GM18907 (cell line): ENCODE results near the gene RMI1.
"Not testable (repeated sequence)": the region's sequence is repeated elsewhere in the genome, so short reads cannot be mapped to it uniquely, and the experiment has no call there.

ENCODE experiments used
- ATAC-seq: cut with Tn5 transposase; IDR thresholded peaks from one replicate; pipeline ENCODE4 v1.9.1; 2021; ENCODE audit warnings: mild to moderate bottlenecking, moderate library complexity; ENCODE audit not compliant: unreplicated experiment

The RMI1 gene

GRCh38 chr9:84002344-84002743, 21.7 kb downstream of the RMI1 start:
- peak; percentile 79 for ATAC-seq

GRCh38 chr9:84003246-84003645, 22.6 kb downstream of the RMI1 start:
- ATAC-seq: peak; percentile 46

- no peak for ATAC-seq
These were observed 27.1 kb downstream of the RMI1 start for GRCh38 chr9:84007662-84008061.

- ATAC-seq: no peak
These were observed 43.5 kb downstream of the RMI1 start for GRCh38 chr9:84024041-84024575.

- no peak for ATAC-seq
These were observed 46.6 kb downstream of the RMI1 start for GRCh38 chr9:84027201-84027600.

GRCh38 chr9:84031534-84031933, 50.9 kb downstream of the RMI1 start:
- ATAC-seq: no peak

- not testable (repeated sequence) for ATAC-seq
These were observed 61.3 kb downstream of the RMI1 start for GRCh38 chr9:84041857-84042256.

- ATAC-seq: no peak
These were observed 65.0 kb downstream of the RMI1 start for GRCh38 chr9:84045481-84046097.
